MM.1S (cell line): ENCODE measurements around the gene CRMP1.

Source experiments
- DNase-seq: peaks from one replicate; pipeline ENCODE4 v3.0.0-alpha.2; 2015
- H2AFZ ChIP-seq: fragments of 300-600 bp; sonication (generic); 2 replicates; pipeline ENCODE4 v1.6.0; 2016; ENCODE audit warnings: antibody characterized with exemption, low read length
- H3F3A ChIP-seq: fragments of 300-600 bp; sonication (generic); 2 replicates; pipeline ENCODE4 v1.6.1; 2016; ENCODE audit warnings: mild to moderate bottlenecking, antibody characterized with exemption, low read length, moderate library complexity, mixed read lengths; ENCODE audit not compliant: insufficient read depth
- H3K27ac ChIP-seq: fragments of 300-600 bp; sonication (generic); 2 replicates; pipeline ENCODE4 v1.5.1; 2016; ENCODE audit warnings: mild to moderate bottlenecking, low read length
- H3K27me3 ChIP-seq: fragments of 300-600 bp; sonication (generic); replicated peaks from 2 replicates; pipeline ENCODE4 v1.6.0; 2016; ENCODE audit warnings: low read length; ENCODE audit not compliant: insufficient read depth
- H3K36me3 ChIP-seq: fragments of 300-600 bp; sonication (generic); replicated peaks from 2 replicates; pipeline ENCODE4 v1.6.1; 2016; ENCODE audit warnings: mild to moderate bottlenecking, low read length, mixed read lengths; ENCODE audit not compliant: insufficient read depth
- H3K4me1 ChIP-seq: fragments of 300-600 bp; sonication (generic); 2 replicates; pipeline ENCODE4 v1.6.1; 2016; ENCODE audit warnings: low read length, mixed read lengths
- H3K4me2 ChIP-seq: fragments of 300-600 bp; sonication (generic); 2 replicates; pipeline ENCODE4 v1.6.0; 2016; ENCODE audit warnings: low read depth, low read length
- H3K4me3 ChIP-seq: fragments of 300-600 bp; sonication (generic); 2 replicates; pipeline ENCODE4 v1.5.1; 2016; ENCODE audit warnings: low read length, mixed read lengths
- H3K79me2 ChIP-seq: fragments of 300-600 bp; sonication (generic); 2 replicates; pipeline ENCODE4 v1.6.1; 2016; ENCODE audit warnings: mixed run types, low read length, mixed read lengths
- H3K9ac ChIP-seq: fragments of 300-600 bp; sonication (generic); 2 replicates; pipeline ENCODE4 v1.6.1; 2016; ENCODE audit warnings: low read length, mixed read lengths
- H3K9me2 ChIP-seq: fragments of 300-600 bp; sonication (generic); replicated peaks from 2 replicates; pipeline ENCODE4 v1.6.1; 2016; ENCODE audit warnings: mild to moderate bottlenecking, low read length, mixed read lengths; ENCODE audit not compliant: insufficient read depth
- H3K9me3 ChIP-seq: fragments of 300-600 bp; sonication (generic); replicated peaks from 2 replicates; pipeline ENCODE4 v1.6.1; 2016; ENCODE audit warnings: mild to moderate bottlenecking, low read length, mixed read lengths; ENCODE audit not compliant: insufficient read depth
- H4K20me1 ChIP-seq: fragments of 300-600 bp; sonication (generic); 2 replicates; pipeline ENCODE4 v1.6.1; 2016; ENCODE audit warnings: mild to moderate bottlenecking, low read length, moderate library complexity, mixed read lengths; ENCODE audit not compliant: insufficient read depth
- CTCF ChIP-seq: fragments of 300-600 bp; sonication (generic); IDR thresholded peaks from 2 replicates; pipeline ENCODE4 v1.5.1; 2016; ENCODE audit warnings: antibody characterized with exemption, low read length, mixed read lengths
- EZH2 ChIP-seq: fragments of 300-600 bp; sonication (generic); optimal IDR thresholded peaks from 2 replicates; pipeline ENCODE3; 2017; ENCODE audit warnings: low read depth, mild to moderate bottlenecking, antibody characterized with exemption, low read length, mixed read lengths
- EZH2phosphoT487 ChIP-seq: fragments of 300-600 bp; sonication (generic); IDR thresholded peaks from 2 replicates; pipeline ENCODE4 v1.6.1; 2018; ENCODE audit warnings: antibody characterized with exemption, low read length

CRMP1 gene

GRCh38 chr4:5808081-5808741 is 84.7 kb downstream of the CRMP1 start:
- H3K4me1 ChIP-seq: no peaks in the 10 kb centered on the region
- H3K27ac ChIP-seq: no peak overlapping the region
- H3K9me2 ChIP-seq: no peaks in the 10 kb centered on the region
- DNase-seq: no peak
- no peaks in the 10 kb centered on the region for H3F3A ChIP-seq
- no peak overlapping the region for H3K9ac ChIP-seq
- no peaks in the 10 kb centered on the region for H3K36me3 ChIP-seq
- TF ChIP-seq EZH2: no peak
- no peak for TF ChIP-seq CTCF
- TF ChIP-seq EZH2phosphoT487: no peak
- H3K27me3 ChIP-seq: no peaks in the 10 kb centered on the region
- no peaks in the 10 kb centered on the region for H3K79me2 ChIP-seq
- H3K4me3 ChIP-seq: no peak overlapping the region
- H3K9me3 ChIP-seq: no peaks in the 10 kb centered on the region
- no peak overlapping the region for H2AFZ ChIP-seq
- no peaks in the 10 kb centered on the region for H4K20me1 ChIP-seq
- H3K4me2 ChIP-seq: no peak overlapping the region

- Histone ChIP-seq H3K27ac (no peak overlapping the region), H3K9ac (no peak overlapping the region), H3K4me3 (no peak overlapping the region), H4K20me1 (no peaks in the 10 kb centered on the region), H2AFZ (no peak overlapping the region), H3K36me3 (no peaks in the 10 kb centered on the region), H3K27me3 (no peaks in the 10 kb centered on the region), H3K4me1 (no peaks in the 10 kb centered on the region), H3K4me2 (no peak overlapping the region), H3F3A (no peaks in the 10 kb centered on the region), H3K9me2 (no peaks in the 10 kb centered on the region), H3K9me3 (no peaks in the 10 kb centered on the region), H3K79me2 (no peaks in the 10 kb centered on the region)
- no peak for DNase-seq
- TF ChIP-seq CTCF (no peak), EZH2phosphoT487 (no peak), EZH2 (no peak)
Observed at GRCh38 chr4:5805270-5805669, 87.6 kb downstream of the CRMP1 start.

- H3F3A ChIP-seq: no peaks in the 10 kb centered on the region
- no peak for DNase-seq
- H3K4me2 ChIP-seq: no peak overlapping the region
- TF ChIP-seq EZH2 (no peak), EZH2phosphoT487 (no peak), CTCF (no peak)
- H3K36me3 ChIP-seq: no peaks in the 10 kb centered on the region
- no peak overlapping the region for H3K4me3 ChIP-seq
- no peak overlapping the region for H2AFZ ChIP-seq
- H3K27ac ChIP-seq: no peak overlapping the region
- H3K27me3 ChIP-seq: no peaks in the 10 kb centered on the region
- no peaks in the 10 kb centered on the region for H3K9me2 ChIP-seq
- no peaks in the 10 kb centered on the region for H3K79me2 ChIP-seq
- no peaks in the 10 kb centered on the region for H3K9me3 ChIP-seq
- no peaks in the 10 kb centered on the region for H3K4me1 ChIP-seq
- no peak overlapping the region for H3K9ac ChIP-seq
- H4K20me1 ChIP-seq: no peaks in the 10 kb centered on the region
Observed at GRCh38 chr4:5804656-5805055, 88.2 kb downstream of the CRMP1 start.
